ENCODE measurements around the gene DPM3. TPM values are rescaled to one million over a fixed set of nuclear protein-coding genes. Genes with fewer than 3 reads are reported as not detected.
A peak's percentile ranks its signal among the peaks of the same experiment; 100 is the strongest.

The DPM3 gene
- total and polyA plus RNA-seq, 2 of the 13 experiments (the other 11 are each of a cell fraction or from before 2014, with no cell fraction given) = 23.2 to 53.4 TPM

GRCh38 chr1:155127105-155127966, 13.0 kb downstream of the DPM3 start, which contains the start of gene EFNA1 (continued):
- TF ChIP-seq DMTF1 (CRISPR knock-in tag; IDR thresholded peaks at IDR 0.05) = no peak
- no peak; the same call in 1 of the 2 replicates for TF ChIP-seq RFX5 (IDR thresholded peaks at IDR 0.05; ENCODE audit: low read depth, low read length)
- TF ChIP-seq GPBP1L1 (CRISPR knock-in tag; IDR thresholded peaks at IDR 0.05) = no peak
- TF ChIP-seq ZNF784 (CRISPR knock-in tag; IDR thresholded peaks at IDR 0.05; ENCODE audit: borderline replicate concordance) = no peak
- no peak for TF ChIP-seq ZNF720 (CRISPR knock-in tag; IDR thresholded peaks at IDR 0.05)
- TF ChIP-seq DRAP1 (CRISPR knock-in tag; IDR thresholded peaks at IDR 0.05) = peak; percentile 91
- TF ChIP-seq ZC3H13 (CRISPR knock-in tag; IDR thresholded peaks at IDR 0.05) = no peak; the same call in 1 of the 2 replicates
- no peak; the same call in none of the 2 replicates for TF ChIP-seq POLR2AphosphoS2 (IDR thresholded peaks at IDR 0.05; ENCODE audit: low read depth, low read length)
- peak; percentile 84; the same call in 1 of the 2 replicates for TF ChIP-seq ZNF552 (CRISPR knock-in tag; IDR thresholded peaks at IDR 0.05; ENCODE audit: borderline replicate concordance)
- TF ChIP-seq KMT2B (CRISPR knock-in tag; IDR thresholded peaks at IDR 0.05) = no peak
- TF ChIP-seq AFF4 (CRISPR knock-in tag; IDR thresholded peaks at IDR 0.05) = peak; percentile 92; the same call in 1 of the 2 replicates
- peak; percentile 85; the same call in 1 of the 2 replicates for TF ChIP-seq MIXL1 (CRISPR knock-in tag; IDR thresholded peaks at IDR 0.05)
- no peak for TF ChIP-seq LCORL (IDR thresholded peaks at IDR 0.05)
- TF ChIP-seq LCORL (CRISPR knock-in tag; IDR thresholded peaks at IDR 0.05) = no peak; the same call in 1 of the 2 replicates
- TF ChIP-seq ATF1 (CRISPR knock-in tag; IDR thresholded peaks at IDR 0.05) = no peak
- TF ChIP-seq KLF13 (CRISPR knock-in tag; IDR thresholded peaks at IDR 0.05) = no peak
- TF ChIP-seq HNF1B (CRISPR knock-in tag; IDR thresholded peaks at IDR 0.05) = peak; percentile 92
- 0 out of 2 replicates have a peak, but pooled peaks have one; percentile 40 for TF ChIP-seq ATF7-NPFF (CRISPR knock-in tag; IDR thresholded peaks at IDR 0.05; ENCODE audit: low read depth)
